ENCODE data around the gene ARFGAP2.
"Not testable (repeated sequence)": the region's sequence is repeated elsewhere in the genome, so short reads cannot be mapped to it uniquely, and the experiment has no call there.

GRCh38 chr11:47191137-47191536 lies 14.5 kb upstream of the ARFGAP2 start:
- TF ChIP-seq EP300 (IDR thresholded peaks at IDR 0.05); POLR2AphosphoS5 (IDR thresholded peaks at IDR 0.05); POLR2A (IDR thresholded peaks at IDR 0.05; ENCODE audit: low read depth): not testable (repeated sequence)
- TF ChIP-seq, protein P1, sequence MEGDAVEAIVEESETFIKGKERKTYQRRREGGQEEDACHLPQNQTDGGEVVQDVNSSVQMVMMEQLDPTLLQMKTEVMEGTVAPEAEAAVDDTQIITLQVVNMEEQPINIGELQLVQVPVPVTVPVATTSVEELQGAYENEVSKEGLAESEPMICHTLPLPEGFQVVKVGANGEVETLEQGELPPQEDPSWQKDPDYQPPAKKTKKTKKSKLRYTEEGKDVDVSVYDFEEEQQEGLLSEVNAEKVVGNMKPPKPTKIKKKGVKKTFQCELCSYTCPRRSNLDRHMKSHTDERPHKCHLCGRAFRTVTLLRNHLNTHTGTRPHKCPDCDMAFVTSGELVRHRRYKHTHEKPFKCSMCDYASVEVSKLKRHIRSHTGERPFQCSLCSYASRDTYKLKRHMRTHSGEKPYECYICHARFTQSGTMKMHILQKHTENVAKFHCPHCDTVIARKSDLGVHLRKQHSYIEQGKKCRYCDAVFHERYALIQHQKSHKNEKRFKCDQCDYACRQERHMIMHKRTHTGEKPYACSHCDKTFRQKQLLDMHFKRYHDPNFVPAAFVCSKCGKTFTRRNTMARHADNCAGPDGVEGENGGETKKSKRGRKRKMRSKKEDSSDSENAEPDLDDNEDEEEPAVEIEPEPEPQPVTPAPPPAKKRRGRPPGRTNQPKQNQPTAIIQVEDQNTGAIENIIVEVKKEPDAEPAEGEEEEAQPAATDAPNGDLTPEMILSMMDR (IDR thresholded peaks at IDR 0.05): not testable (repeated sequence)
